Measurements from ENCODE around the gene EDIL3. TPM values are rescaled to one million over a fixed set of nuclear protein-coding genes. Genes with fewer than 3 reads are reported as not detected.

EDIL3 gene
- total and polyA plus RNA-seq, 2 of the 8 experiments (the other 6 are each of a cell fraction or from before 2014, with no cell fraction given), result 14.7 to 47.2 TPM

DNA sequence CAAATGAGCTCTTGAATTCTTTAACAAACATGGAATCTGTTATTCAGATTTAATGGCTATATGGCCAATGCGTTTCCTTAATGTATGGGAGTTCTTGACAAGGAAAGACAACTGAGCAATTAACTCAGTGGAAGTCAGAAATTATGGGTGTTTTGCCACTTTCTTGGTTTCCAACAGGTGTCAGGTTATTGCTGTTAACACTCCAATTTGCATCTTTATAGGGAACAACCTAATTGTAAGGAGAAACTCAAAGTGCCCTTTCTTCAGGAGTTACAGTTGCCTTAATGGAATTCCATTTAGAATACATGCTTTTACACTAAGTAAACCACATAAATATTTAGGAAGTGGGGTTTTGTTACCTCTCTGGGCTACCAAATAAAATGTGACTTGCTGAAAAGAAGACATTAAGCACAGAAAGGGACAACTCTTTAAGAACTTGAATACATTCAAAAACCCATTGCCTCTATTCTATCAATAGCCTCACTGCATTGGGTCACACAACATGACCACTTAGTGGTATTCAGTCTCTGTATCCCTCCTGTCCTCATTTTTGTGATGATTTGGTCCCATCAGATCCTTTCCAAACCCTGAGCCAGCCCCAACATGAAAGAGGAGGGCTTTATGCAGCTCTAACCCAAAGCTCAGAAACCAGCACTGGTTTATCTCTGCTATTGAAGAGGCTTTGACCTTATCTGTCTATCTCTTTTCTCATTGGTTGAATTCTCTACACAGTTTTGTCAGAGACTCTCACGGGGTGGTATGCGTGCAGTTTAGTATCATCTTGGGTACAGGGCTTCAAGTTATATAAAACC, 118.7 kb downstream of the EDIL3 start:
- Histone ChIP-seq H3K4me1 (replicated peaks in 1 of 4; ENCODE audit: control insufficient read depth in 3 of 4, insufficient read depth in 4 of 4, low read length in 3 of 4) (peaks cover 0 to 9% (median 5%) of the 10 kb centered on the region in 4 experiments; a peak in 5 of 7 replicates), H4K91ac (replicated peaks; ENCODE audit: insufficient read length, low read length) (peak overlapping the region; percentile 30), H3K36me3 (ENCODE audit: control insufficient read depth in 2 of 4, insufficient read depth in 4 of 4, low read length in 3 of 4) (no peaks in the 10 kb centered on the region), H2AK5ac (ENCODE audit: low read depth, low read length) (no peak overlapping the region), H4K8ac (ENCODE audit: extremely low read depth, insufficient read depth, low read length) (no peak overlapping the region), H4K20me1 (replicated peaks in 1 of 2; ENCODE audit: control insufficient read depth in 1 of 2, insufficient read depth in 2 of 2, low read length in 2 of 2) (no peaks in the 10 kb centered on the region), H3K27ac (ENCODE audit: low read depth, low read length) (no peak overlapping the region), H3K9ac (replicated peaks in 1 of 4; ENCODE audit: extremely low read depth in 1 of 4, low read depth in 3 of 4, low read length in 3 of 4) (no peak overlapping the region), H3K14ac (ENCODE audit: insufficient read length) (no peak overlapping the region), H3K18ac (ENCODE audit: extremely low read depth, low read length) (no peak overlapping the region), H3K23ac (ENCODE audit: insufficient read length) (no peak overlapping the region), H3K9me3 (ENCODE audit: insufficient read depth in 2 of 2, low read depth in 1 of 2, low read length in 1 of 2) (no peaks in the 10 kb centered on the region), H2BK12ac (ENCODE audit: low read depth, low read length) (no peak overlapping the region), H3K56ac (replicated peaks; ENCODE audit: insufficient read length, low read depth, low read length) (no peak overlapping the region), H3K79me2 (ENCODE audit: control insufficient read depth in 1 of 2, insufficient read depth in 2 of 2, low read length in 2 of 2) (peaks cover 0 to 3% of the 10 kb centered on the region in 2 experiments; a peak in 1 of 4 replicates), H2AFZ (ENCODE audit: low read length) (no peak overlapping the region), H3K23me2 (ENCODE audit: low read depth, low read length) (no peaks in the 10 kb centered on the region), H3K4ac (replicated peaks; ENCODE audit: insufficient read length, low read depth, low read length) (no peak overlapping the region), H3K4me3 (ENCODE audit: extremely low read depth in 1 of 4, insufficient read depth in 2 of 4, low read depth in 3 of 4, low read length in 4 of 4) (0 out of 8 replicates have a peak overlapping the region, but pooled peaks of 1 of the 4 experiments have one; percentile 7), H4K5ac (ENCODE audit: insufficient read length, low read depth, low read length) (no peak overlapping the region), H2BK15ac (ENCODE audit: low read length) (no peak overlapping the region), H3K4me2 (ENCODE audit: insufficient read depth in 1 of 2, low read depth in 2 of 2, low read length in 2 of 2) (peak overlapping the region; percentile 43 to 45), H3K27me3 (replicated peaks in 1 of 4; ENCODE audit: control insufficient read depth in 3 of 4, extremely low read depth in 1 of 4, insufficient read depth in 3 of 4, low read length in 3 of 4) (no peaks in the 10 kb centered on the region), H2BK5ac (ENCODE audit: low read depth, low read length) (peak overlapping the region; percentile 67; the same call in 1 of the 2 replicates), H2BK120ac (replicated peaks; ENCODE audit: low read depth, low read length) (no peak overlapping the region), H2BK20ac (ENCODE audit: low read length) (0 out of 2 replicates have a peak overlapping the region, but pooled peaks have one; percentile 23), H3K79me1 (ENCODE audit: low read depth, low read length) (no peaks in the 10 kb centered on the region)
- ChIA-PET POLR2A (ENCODE audit: partially characterized antibody) (interaction anchor here (2.4 kb wide), 1 partner anchor 119 kb away, joined by 7 read pairs; the partner anchor contains the start of gene EDIL3), CTCF (ENCODE audit: partially characterized antibody) (interaction anchor here (1.0 to 2.9 kb wide), 4 partner anchors 10 to 548 kb away, joined by 3 to 8 read pairs (median 6); no protein-coding TSS in a partner anchor)
- DNase-seq (ENCODE audit: low read depth in 1 of 2, low spot score in 2 of 2), result no peak
- FAIRE-seq, result peak; percentile 7
- WGBS, 2 experiments (ENCODE audit: extremely low coverage in 1 of 2, insufficient coverage in 1 of 2, insufficient read length in 1 of 2, insufficient replicate concordance in 2 of 2, low coverage in 1 of 2, low lambda C conversion rate in 2 of 2, missing lambda C conversion rate in 1 of 2), result 37% methylated on average over 3 of the region's 3 CpGs; no CpG with 5 or more reads in 1 of the 2 experiments
- TF ChIP-seq CBX8 (IDR thresholded peaks at IDR 0.05; ENCODE audit: borderline replicate concordance, low read depth, low read length) (no peak), RAD21 (IDR thresholded peaks at IDR 0.05 in 1 of 2, conservative IDR thresholded peaks at IDR 0.05 in 1 of 2; ENCODE audit: low read depth in 2 of 2, low read length in 2 of 2) (no peak), RFX5 (IDR thresholded peaks at IDR 0.05; ENCODE audit: borderline replicate concordance, low read depth, low read length) (no peak), TCF12 (IDR thresholded peaks at IDR 0.05; ENCODE audit: low read depth, low read length) (no peak; the same call in 1 of the 2 replicates), HDAC6 (IDR thresholded peaks at IDR 0.05; ENCODE audit: low read depth, low read length) (no peak), GABPA (IDR thresholded peaks at IDR 0.05; ENCODE audit: borderline replicate concordance, insufficient read depth, low read length) (no peak), EP300 (IDR thresholded peaks at IDR 0.05; ENCODE audit: borderline replicate concordance in 1 of 2, low read depth in 2 of 2, low read length in 2 of 2) (no peak)
- TF ChIP-seq, protein P1, sequence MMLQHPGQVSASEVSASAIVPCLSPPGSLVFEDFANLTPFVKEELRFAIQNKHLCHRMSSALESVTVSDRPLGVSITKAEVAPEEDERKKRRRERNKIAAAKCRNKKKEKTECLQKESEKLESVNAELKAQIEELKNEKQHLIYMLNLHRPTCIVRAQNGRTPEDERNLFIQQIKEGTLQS (IDR thresholded peaks at IDR 0.05; ENCODE audit: insufficient read depth, low read depth, low read length), result no peak

Data from H1 (cell line).